Inferior parietal cortex (tissue), 1 donor: ENCODE data around the gene SERPINE2.
"Not testable (repeated sequence)": the region's sequence is repeated elsewhere in the genome, so short reads cannot be mapped to it uniquely, and the experiment has no call there.

Experiments
- DNase-seq: peaks from one replicate; pipeline ENCODE4 v3.0.0-alpha.2; 2016; ENCODE audit errors: extremely low spot score

The SERPINE2 gene

DNA sequence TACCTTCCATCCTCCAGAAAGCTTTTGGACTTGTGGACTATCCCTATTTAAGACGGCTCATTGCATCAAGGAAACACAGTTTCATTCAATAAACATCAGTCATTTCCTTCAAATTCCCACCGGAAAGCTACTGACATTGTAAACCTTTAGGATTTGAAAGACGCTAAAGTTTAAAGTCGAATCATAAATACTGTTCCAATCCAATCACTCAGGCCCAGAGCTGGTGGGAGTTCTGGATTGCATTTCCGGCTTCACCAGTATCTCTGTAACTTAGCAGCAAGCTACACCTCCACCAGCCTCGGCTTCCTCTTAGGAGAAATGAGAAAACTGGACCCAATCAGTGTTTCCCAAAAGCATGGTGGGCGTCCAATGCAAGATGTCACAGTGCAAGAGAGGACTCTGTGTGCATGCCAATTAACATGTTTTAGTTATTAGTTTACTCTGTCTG is 95.5 kb downstream of the SERPINE2 start:
- DNase-seq: no peak

DNA sequence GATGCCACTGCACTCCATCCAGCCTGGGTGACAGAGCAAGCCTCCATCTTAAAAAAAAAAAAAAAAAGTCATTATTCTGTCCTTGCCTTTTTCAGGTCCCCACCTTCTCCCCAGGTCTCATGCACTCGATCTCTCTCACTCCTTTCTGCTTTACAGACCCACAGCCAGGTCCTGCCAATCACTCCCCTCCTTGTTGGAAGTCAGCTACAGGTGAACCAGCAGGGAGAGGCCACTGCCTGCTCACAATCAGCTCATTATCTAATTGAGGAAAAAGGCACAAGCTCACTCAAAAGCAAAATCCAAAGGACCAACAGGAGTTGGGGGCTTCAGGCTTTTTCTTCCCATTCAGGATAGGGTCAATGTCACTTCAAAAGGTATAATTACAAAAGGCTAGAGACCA is 96.0 kb downstream of the SERPINE2 start:
- no peak for DNase-seq

DNA sequence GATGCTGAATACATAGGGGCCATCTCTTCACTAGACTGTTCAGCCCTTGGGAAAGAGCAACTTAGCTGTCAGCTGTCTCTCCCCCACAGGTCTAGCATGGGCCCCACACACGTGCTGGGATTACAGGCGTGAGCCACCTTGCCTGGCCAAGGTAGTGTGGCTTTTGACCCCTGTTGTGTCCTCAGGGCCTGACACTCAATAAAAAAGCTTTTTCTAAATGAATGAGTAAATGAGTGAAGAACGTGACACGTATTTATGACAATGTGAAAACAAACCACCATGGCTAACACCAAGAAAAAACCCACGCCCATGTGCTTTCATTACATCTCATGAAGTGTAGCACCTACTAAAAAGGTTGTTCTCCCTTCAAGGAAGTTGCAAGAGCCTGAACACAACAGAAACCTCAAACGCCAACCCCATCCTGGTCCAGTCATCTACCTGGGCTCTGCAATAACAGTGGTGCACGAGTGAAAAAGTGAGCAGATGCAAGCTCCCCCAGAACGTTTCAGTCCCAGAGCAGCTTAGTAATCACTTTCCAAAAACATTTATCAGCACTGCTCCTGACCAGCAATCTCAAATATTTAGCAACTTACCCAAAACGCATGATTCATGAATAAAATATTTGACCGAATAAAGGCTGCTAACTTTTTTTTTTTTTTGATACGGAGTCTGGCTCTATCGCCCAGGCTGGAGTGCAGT is 97.4 kb downstream of the SERPINE2 start:
- DNase-seq: no peak

DNA sequence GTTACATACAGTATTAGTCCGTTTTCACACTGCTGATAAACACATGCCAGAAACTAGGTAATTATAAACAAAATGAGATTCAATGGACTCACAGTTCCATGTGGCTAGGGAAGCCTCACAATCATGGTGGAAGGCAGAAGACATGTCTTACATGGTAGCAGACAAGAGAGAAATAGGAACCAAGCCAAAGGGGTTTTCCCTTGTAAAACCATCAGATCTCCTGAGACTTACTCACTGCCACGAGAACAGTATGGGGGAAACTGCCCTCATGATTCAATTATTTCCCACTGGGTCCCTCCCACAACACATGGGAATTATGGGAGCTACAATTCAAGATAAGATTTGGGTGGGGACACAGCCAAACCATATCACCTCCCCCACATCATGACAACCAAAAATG is 99.6 kb downstream of the SERPINE2 start:
- not testable (repeated sequence) for DNase-seq

DNA sequence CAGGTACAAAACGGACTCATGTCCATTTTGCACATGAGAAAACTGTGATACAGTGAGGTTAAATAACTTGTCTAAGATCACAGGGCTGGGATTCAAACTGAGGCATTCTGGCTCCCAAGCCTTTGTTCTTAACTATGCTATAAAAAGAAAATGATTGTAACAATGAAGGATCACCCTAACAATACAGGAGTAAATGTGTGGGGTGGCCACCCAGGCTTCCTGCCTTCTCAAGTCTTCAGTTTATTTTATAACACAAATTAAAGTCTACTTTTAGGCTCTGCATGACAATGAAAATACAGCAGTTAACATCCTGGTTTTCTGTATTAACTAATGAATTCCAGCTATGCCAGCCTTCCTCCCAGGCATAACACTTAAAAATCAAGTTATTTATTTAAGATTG is 101.6 kb downstream of the SERPINE2 start:
- no peak for DNase-seq

DNA sequence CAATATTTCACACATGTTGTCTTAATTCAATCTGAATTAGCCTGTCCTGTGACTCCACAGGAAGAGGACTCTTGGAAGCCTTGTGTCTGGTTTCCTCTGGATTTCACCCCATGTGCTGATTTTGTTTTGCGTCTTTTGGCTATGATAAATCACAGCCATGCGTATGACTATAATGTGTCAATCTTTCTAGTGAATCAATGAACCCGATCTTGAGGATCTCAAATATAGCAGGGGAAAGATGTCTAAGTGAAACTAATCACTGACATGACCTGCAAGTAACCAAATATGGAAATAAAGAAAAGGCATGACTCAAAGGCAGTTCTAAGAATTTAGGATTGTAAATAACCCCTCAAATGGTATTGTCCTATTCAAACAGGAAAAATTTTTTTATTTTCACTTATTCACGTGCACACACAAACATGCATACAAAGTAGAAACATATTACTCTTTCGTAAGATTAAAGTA is 102.2 kb downstream of the SERPINE2 start:
- no peak for DNase-seq

DNA sequence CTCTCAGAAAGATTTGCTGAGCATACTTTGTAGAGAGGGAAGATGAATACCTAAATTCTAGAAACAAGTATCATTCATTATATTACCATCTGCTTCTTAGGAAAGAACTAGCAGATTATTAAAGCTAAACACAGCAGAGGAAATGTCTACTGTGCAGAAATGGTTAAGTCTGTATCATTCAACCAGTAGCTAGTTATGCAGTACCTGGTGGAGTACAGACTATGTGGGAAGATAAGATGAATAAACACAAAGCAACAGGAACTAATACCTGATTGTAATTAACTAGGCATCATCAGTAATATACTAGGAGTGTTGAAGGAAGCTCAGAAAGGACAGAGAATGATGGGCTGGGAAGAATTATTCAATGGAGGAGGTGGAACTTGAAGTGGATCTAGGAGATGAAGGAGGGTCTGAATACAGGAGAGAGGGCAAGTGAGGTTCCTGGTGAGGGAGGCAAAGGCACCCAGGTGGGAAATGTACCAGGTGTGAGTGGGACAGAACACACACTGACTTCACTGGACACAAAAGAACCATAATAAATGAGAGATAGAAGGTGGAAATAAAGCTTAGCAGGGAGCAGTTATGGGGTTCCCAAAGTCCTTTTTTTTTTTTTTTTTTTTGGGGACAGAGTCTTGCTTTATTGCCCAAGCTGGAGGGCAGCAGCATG is 103.5 kb downstream of the SERPINE2 start:
- DNase-seq: no peak

DNA sequence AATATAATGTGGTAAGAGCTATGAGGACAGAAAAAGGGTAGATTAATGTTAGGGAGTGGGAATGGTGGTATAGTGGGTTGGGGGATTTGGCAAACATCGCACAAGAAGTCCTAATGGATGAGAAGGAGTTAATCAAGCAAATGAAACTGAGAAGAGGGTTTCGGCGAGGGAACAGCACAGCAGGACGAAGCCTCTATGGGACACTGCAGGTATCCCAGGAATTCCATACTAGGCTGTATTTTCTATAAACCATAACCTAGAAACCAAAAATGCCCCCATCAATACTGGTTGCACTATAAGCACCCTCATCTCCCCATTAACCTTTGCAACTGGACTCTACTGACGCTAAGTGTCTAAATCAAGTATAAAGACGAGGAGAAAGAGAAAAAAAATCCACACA is 104.2 kb downstream of the SERPINE2 start:
- no peak for DNase-seq

DNA sequence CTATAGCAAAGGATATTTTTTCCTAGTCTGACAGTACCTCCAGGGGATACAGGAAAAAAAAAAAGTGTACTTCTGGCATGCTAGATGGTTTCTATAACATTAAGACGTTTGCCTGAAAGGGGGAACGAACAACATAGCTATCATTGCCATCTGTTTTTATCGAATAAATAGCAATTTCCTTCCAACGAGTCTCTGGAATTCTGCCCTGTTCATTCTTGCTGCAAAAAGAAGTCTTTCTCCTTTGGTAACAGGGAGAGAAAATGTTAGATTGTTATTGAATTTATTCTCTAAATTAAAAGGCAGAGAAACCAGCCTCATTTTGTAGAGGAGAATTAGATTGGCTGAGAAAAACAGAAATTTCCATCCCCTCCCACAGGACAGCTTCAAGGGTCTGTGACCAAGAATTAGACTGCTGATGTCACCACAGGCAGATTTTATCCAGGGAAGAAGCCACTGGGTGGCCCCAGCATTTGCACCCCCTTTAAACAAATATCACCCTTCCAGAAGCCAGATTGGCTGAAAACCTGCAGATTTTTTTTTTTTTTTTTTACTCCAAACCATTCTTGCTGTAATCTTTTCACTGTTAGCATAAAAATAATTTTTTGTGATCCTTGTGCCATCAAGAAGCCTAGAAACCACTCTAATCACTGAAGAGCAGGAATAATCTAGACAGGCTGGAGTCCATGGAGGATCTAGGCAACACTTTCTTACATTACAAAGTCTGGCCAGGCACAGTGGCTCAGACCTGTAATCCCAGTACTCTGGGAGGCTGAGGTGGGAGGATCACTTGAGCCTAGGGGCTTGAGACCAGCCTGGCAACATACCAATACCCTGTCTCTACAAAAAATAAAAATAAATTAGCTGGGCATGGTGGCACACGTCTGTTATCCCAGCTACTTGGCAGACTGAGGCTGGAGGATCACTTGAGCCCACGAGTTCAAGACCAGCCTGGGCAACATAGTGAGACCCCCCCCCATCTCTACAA is 106.0 kb downstream of the SERPINE2 start:
- no peak for DNase-seq

DNA sequence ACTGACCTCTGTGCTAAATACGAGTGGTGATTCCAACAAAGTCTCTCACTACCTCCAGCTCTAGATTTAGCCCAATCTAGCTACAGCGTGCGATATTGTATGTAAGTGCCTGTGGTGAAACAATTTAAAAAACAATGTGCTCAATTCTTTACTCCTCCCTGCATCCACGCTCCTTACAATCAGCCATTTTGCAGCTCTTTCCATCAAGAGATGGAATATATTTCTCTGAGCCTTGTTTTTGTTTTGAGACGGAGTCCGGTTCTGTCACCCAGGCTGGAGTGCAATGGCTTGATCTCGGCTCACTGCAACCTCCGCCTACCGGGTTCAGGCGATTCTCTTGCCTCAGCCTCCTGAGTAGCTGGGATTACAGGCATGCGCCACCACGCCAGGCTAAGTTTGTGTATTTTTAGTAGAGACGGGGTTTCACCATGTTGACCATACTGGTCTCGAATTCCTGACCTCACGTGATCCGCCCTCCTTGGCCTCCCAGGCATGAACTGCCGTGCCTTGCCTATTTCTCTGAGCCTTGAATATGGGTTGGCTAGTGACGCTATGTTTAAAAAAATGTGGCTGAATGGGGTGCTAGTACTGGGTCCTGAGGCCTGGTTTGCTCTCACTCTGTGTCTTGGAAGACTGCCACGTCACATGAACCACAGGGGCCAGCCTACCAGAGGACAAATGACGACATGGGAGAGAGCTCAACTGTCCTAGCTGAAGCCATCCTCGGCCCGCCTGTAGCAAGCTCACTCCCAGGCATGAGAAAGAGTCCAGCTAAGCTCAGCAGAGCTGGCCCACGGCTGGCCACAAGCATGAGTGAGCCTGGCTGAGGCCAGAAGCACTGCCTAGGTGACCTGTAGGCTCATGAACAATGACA is 108.7 kb downstream of the SERPINE2 start:
- DNase-seq: peak; percentile 85

DNA sequence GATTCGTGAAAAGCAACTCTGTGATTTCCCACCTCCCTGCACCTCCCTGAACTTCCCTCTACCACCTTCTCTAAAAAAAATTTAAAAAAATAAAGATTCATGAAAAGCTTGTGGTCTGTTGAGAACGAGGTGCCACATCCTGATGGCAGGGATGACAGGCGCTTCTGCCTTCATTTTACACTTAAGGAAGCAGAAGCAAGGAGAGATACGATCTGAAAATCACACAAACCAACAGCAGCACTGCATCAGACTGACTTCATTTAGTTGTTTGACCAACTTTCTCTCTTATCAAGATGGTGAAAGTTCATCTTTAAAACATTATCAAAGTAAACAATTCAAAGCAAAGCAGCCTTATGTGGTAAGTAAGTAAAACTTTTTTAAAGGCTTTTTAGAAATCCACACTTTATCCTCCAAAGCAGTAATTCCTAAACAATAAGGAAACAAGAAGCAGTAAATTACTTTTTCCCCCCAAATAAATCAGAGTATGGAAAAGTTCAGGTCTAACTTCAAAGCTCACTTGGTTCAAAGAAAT is 109.4 kb downstream of the SERPINE2 start:
- no peak for DNase-seq

DNA sequence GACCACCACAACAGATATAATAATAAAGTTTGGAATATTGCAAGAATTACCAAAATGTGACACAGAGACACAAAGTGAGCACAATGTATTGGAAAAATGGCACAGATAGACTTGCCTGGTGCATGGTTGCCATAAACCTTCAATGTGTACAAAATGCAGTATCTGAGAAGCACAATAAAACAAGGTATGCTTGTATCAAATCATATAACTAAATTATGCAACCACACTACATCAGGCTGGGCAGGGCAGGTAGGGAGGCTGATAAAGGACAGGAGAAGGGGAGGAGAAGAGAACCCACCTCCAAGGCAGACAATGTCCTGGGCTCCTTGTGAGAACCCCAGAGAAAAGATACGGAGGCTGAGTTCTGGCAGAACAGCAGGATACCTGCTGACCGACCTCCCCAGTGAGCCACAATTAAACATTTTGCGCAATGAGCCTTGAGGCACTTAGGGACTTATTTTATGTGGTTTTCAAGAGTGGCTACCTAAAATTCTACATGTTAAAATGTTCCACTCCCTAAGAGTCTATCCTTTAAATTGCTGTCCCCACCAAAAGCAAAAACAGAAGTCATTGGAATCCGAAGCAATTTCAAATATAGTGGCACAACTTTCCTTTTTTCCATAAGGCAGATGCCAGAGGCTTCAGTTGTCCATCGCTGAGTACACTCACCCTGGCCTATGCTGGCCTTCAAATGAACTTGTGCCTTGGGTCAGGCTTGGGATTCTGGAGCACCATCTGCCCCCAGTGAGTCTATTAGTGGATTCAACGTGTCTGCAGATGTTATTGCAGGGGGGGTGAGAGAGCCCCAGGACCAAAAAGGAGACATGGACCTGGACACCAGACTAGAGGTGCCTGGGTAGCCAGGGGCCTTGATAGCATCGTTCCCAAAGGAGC is 110.7 kb downstream of the SERPINE2 start:
- DNase-seq: no peak

DNA sequence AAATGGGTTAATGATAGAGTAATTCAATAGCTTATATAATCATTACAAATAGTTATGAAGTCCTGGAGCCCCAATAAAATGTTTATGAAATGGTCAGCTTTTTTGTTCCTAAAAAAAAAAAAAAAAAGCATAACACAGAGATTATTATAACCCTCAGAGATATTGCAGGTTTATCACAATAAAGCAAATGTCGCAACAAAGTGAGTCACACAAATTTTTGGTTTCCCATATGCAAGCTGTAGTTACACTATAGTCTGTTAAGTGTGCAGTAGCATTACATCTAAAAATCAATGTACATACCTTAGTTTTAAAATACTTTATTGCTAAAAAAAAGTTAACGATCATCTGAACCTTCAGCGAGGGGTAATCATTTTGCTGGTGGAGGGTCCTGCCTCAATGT is 114.0 kb downstream of the SERPINE2 start:
- DNase-seq: no peak
